ENCODE results near the gene SBK3. TPM values are rescaled to one million over a fixed set of nuclear protein-coding genes. Genes with fewer than 3 reads are reported as not detected.

The SBK3 gene
- total and polyA plus RNA-seq, 2 donors (not counting 1 experiment from before 2014, with no cell fraction given): not detected

DNA sequence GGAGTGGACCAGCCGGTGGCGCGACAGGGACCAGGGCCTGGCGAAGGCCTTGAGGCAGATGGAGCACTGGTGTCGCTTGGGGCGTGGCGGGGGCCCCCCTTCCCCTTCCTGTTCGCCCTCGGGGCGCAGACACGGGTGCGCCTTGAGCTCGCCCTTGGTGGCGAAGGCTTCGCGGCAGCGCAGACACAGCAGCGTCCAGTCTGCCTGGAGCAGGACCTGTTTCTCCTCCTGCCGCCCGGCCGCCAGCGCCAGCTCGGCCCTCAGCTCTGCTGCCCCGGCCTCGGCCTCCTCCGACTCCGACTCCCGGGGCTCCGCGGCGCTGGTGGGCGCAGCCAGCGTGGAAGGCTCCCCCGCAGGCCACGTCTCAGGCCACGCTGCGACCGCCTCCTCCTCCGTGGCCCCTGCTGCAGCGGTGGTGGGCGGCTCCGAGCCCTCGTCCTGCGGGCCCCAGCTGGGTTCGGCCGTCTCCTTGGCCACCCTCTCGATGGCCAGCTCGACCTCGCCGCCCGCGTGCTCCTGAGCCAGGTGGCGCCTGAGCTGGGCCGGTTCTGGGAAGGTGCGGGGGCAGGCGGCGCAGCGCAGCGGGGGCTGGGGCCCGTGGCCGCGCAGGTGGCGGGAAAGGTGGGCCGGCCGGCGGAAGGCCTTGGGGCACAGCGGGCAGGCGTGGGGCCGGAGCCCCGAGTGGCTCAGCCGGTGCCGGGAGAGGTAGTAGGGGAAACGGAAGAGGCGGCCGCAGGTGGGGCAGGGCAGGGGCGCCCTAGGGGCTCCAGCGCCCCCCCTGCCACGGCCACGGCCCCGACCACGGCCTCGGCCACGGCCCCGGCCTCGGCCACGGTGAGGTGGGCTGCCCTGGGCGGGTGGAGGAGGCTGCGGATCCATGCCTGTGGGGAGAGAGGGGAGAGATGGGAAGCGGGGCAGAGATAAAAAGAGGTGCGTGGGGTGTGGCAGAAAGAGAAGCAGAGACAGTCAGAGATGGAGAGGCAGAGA lies 33.7 kb upstream of the SBK3 start:
- Mint-ChIP-seq H3K27ac (peak overlapping the region; percentile 68), H3K27me3 (no peaks in the 10 kb centered on the region), H3K4me1 (peaks cover 26% of the 10 kb centered on the region), H3K4me3 (peak overlapping the region; percentile 83), H3K9me3 (ENCODE audit: insufficient read depth) (no peaks in the 10 kb centered on the region)
- Histone ChIP-seq H3K79me2 (ENCODE audit: control insufficient read depth, insufficient read depth, low read length) (no peaks in the 10 kb centered on the region), H2AFZ (ENCODE audit: insufficient read depth, low read depth, low read length, poor library complexity, severe bottlenecking) (peak overlapping the region; percentile 96), H3K4me2 (replicated peaks; ENCODE audit: low read depth, low read length, poor library complexity, severe bottlenecking) (peak overlapping the region; percentile 93), H3K4me1 (ENCODE audit: control insufficient read depth in 2 of 2, insufficient read depth in 2 of 2, low read length in 2 of 2) (peaks cover 17 to 21% of the 10 kb centered on the region in 2 donors), H3K27me3 (replicated peaks in 1 of 4; ENCODE audit: control extremely low read depth in 1 of 4, control insufficient read depth in 3 of 4, insufficient read depth in 4 of 4, low read length in 3 of 4) (no peaks in the 10 kb centered on the region), H3K27ac (ENCODE audit: low read length in 2 of 2) (peak overlapping the region; percentile 54 to 80), H3K9me3 (ENCODE audit: control extremely low read depth in 1 of 3, control insufficient read depth in 2 of 3, insufficient read depth in 1 of 3, low read length in 2 of 3) (peaks cover 0 to 9% (median 0%) of the 10 kb centered on the region in 3 donors), H4K20me1 (ENCODE audit: control insufficient read depth, insufficient read depth, low read length, poor library complexity, severe bottlenecking) (no peaks in the 10 kb centered on the region), H3K9ac (ENCODE audit: low read length) (no peak overlapping the region), H3K36me3 (replicated peaks in 1 of 2; ENCODE audit: control extremely low read depth in 1 of 2, control insufficient read depth in 1 of 2, extremely low read depth in 1 of 2, insufficient read depth in 2 of 2, low read length in 1 of 2) (no peaks in the 10 kb centered on the region), H3K4me3 (ENCODE audit: control extremely low read depth in 1 of 5, extremely low read depth in 1 of 5, insufficient read depth in 1 of 5, low read depth in 2 of 5, low read length in 4 of 5) (peak overlapping the region in 1 of 5 experiments; percentile 69)
- ChIA-PET CTCF (no interaction called here), POLR2A (no interaction called here)
- DNase-seq (no peak), ATAC-seq (ENCODE audit: low read depth) (no peak)
- intact Hi-C loops (cut with micrococcal nuclease): no loop called here
- TF ChIP-seq EZH2 (IDR thresholded peaks at IDR 0.05; ENCODE audit: borderline replicate concordance, insufficient read depth, low read depth, low read length, poor library complexity, severe bottlenecking): no peak
- no peak for TF ChIP-seq CTCF (IDR thresholded peaks at IDR 0.05)
- 98% methylated on average over 76 of the region's 90 CpGs for WGBS (ENCODE audit: insufficient coverage)

All from B cell (primary cell).